Trophoblast cell (in vitro differentiated cells and primary cell): ENCODE results near the gene S100Z.
"Not testable (repeated sequence)": the region's sequence is repeated elsewhere in the genome, so short reads cannot be mapped to it uniquely, and the experiment has no call there.

Experiments used
- DNase-seq, 2 donors: peaks; one replicate each; pipeline ENCODE4 v3.0.0-alpha.2; 2016
- H2AFZ ChIP-seq: 2 replicates; pipeline ENCODE4 v1.6.1; 2013; ENCODE audit warnings: low read length, moderate library complexity, mild to moderate bottlenecking; ENCODE audit not compliant: insufficient read depth, poor library complexity
- H2AK5ac ChIP-seq: 2 replicates; pipeline ENCODE4 v1.6.1; 2013; ENCODE audit warnings: mild to moderate bottlenecking, low read length
- H2BK120ac ChIP-seq: 2 replicates; pipeline ENCODE4 v1.6.1; 2013; ENCODE audit warnings: low read length, mild to moderate bottlenecking, moderate library complexity; ENCODE audit not compliant: insufficient read depth, poor library complexity
- H2BK12ac ChIP-seq: 2 replicates; pipeline ENCODE4 v1.6.1; 2013; ENCODE audit warnings: mild to moderate bottlenecking, low read length, moderate library complexity
- H2BK5ac ChIP-seq: 2 replicates; pipeline ENCODE4 v1.6.1; 2013; ENCODE audit warnings: low read length, low read depth, moderate library complexity, mild to moderate bottlenecking; ENCODE audit not compliant: poor library complexity
- H3K14ac ChIP-seq: 2 replicates; pipeline ENCODE4 v1.6.1; 2013; ENCODE audit warnings: mild to moderate bottlenecking, low read length
- H3K18ac ChIP-seq: 2 replicates; pipeline ENCODE4 v1.6.1; 2013; ENCODE audit warnings: mild to moderate bottlenecking, low read length
- H3K23ac ChIP-seq: 2 replicates; pipeline ENCODE4 v1.6.1; 2013; ENCODE audit warnings: low read length
- H3K27ac ChIP-seq: 2 replicates; pipeline ENCODE4 v1.5.1; 2013; ENCODE audit warnings: low read depth, mild to moderate bottlenecking, inconsistent platforms, low read length, moderate library complexity
- H3K27me3 ChIP-seq: 2 replicates; pipeline ENCODE4 v1.6.1; 2013; ENCODE audit warnings: inconsistent platforms, mild to moderate bottlenecking, low read length, moderate library complexity; ENCODE audit not compliant: insufficient read depth
- H3K36me3 ChIP-seq, 2 experiments: 1 replicate in 1 of 2; 2 replicates in 1 of 2; pipeline ENCODE4 v1.6.1; 2013; ENCODE audit warnings: low read length in 2 of 2, mild to moderate bottlenecking in 2 of 2, moderate library complexity in 1 of 2; ENCODE audit not compliant: insufficient read depth in 2 of 2, control insufficient read depth in 1 of 2
- H3K4ac ChIP-seq: 2 replicates; pipeline ENCODE4 v1.6.1; 2013; ENCODE audit warnings: low read depth, mild to moderate bottlenecking, low read length, moderate library complexity
- H3K4me1 ChIP-seq, 2 experiments: 1 replicate in 1 of 2; 2 replicates in 1 of 2; pipeline ENCODE4 v1.6.1; 2013; ENCODE audit warnings: low read length in 2 of 2, mild to moderate bottlenecking in 2 of 2, moderate library complexity in 1 of 2; ENCODE audit not compliant: insufficient read depth in 2 of 2, control insufficient read depth in 1 of 2
- H3K4me2 ChIP-seq: 2 replicates; pipeline ENCODE4 v1.6.1; 2013; ENCODE audit warnings: inconsistent platforms, mild to moderate bottlenecking, low read length, moderate library complexity
- H3K4me3 ChIP-seq: 2 replicates; pipeline ENCODE4 v1.5.1; 2013; ENCODE audit warnings: mild to moderate bottlenecking, low read depth, low read length, inconsistent platforms
- H3K79me1 ChIP-seq: one replicate; pipeline ENCODE4 v1.6.1; 2013; ENCODE audit warnings: low read length
- H3K79me2 ChIP-seq: 2 replicates; pipeline ENCODE4 v1.6.1; 2013; ENCODE audit warnings: low read length, mild to moderate bottlenecking; ENCODE audit not compliant: control insufficient read depth, insufficient read depth, poor library complexity
- H3K9ac ChIP-seq: 2 replicates; pipeline ENCODE4 v1.6.1; 2013; ENCODE audit warnings: mild to moderate bottlenecking, low read length
- H3K9me3 ChIP-seq: 2 replicates; pipeline ENCODE4 v1.6.1; 2013; ENCODE audit warnings: low read depth, mild to moderate bottlenecking, control low read depth, inconsistent platforms, low read length; ENCODE audit not compliant: insufficient read depth
- H4K12ac ChIP-seq: 2 replicates; pipeline ENCODE4 v1.6.1; 2013; ENCODE audit warnings: low read depth, mild to moderate bottlenecking, low read length, moderate library complexity
- H4K8ac ChIP-seq: 2 replicates; pipeline ENCODE4 v1.6.1; 2013; ENCODE audit warnings: low read depth, mild to moderate bottlenecking, low read length, moderate library complexity
- H4K91ac ChIP-seq: one replicate; pipeline ENCODE4 v1.6.1; 2013; ENCODE audit warnings: low read depth, mild to moderate bottlenecking, low read length, moderate library complexity
- WGBS: extraction: QIAGEN DNeasy Blood & Tissue Kit; methylation state at CpG from one replicate; pipeline ENCODE4 v1.1.7; 2013; ENCODE audit warnings: missing lambda C conversion rate; ENCODE audit not compliant: insufficient read length, insufficient coverage; ENCODE audit errors: extremely low coverage; 5-methylcytosine and 5-hydroxymethylcytosine counted together

S100Z gene

GRCh38 chr5:76852772-76853171, 3.0 kb downstream of the S100Z start:
- Histone ChIP-seq H4K8ac (no peak overlapping the region), H2AFZ (no peak overlapping the region), H3K79me1 (peaks cover 2% of the 10 kb centered on the region), H4K91ac (no peak overlapping the region), H3K18ac (no peak overlapping the region), H3K27ac (no peak overlapping the region), H3K9ac (no peak overlapping the region), H2BK5ac (no peak overlapping the region), H3K14ac (no peak overlapping the region), H3K36me3 (no peaks in the 10 kb centered on the region), H2AK5ac (no peak overlapping the region), H3K79me2 (no peaks in the 10 kb centered on the region), H3K27me3 (no peaks in the 10 kb centered on the region), H3K4me2 (no peak overlapping the region), H2BK120ac (no peak overlapping the region), H3K4ac (no peak overlapping the region), H4K12ac (no peak overlapping the region), H2BK12ac (no peak overlapping the region), H3K9me3 (peaks cover 2% of the 10 kb centered on the region), H3K4me3 (no peak overlapping the region), H3K23ac (no peak overlapping the region), H3K4me1 (peaks cover 6 to 7% of the 10 kb centered on the region in 2 experiments)
- peak in 1 of 2 donors; percentile 39 for DNase-seq
- no CpG with 5 or more reads among the region's 2 CpGs for WGBS

GRCh38 chr5:76853741-76854140, 3.9 kb downstream of the S100Z start:
- not testable (repeated sequence) for H3K79me1 ChIP-seq, H3K79me2 ChIP-seq, H4K91ac ChIP-seq, H2AFZ ChIP-seq, H3K9me3 ChIP-seq, H2BK5ac ChIP-seq, H3K27me3 ChIP-seq, H4K8ac ChIP-seq, H3K27ac ChIP-seq, H3K14ac ChIP-seq, H2BK12ac ChIP-seq, H3K23ac ChIP-seq, H2AK5ac ChIP-seq, H3K4ac ChIP-seq, H3K9ac ChIP-seq, H3K4me2 ChIP-seq, H3K18ac ChIP-seq, H3K4me3 ChIP-seq, H3K4me1 ChIP-seq, H2BK120ac ChIP-seq, H3K36me3 ChIP-seq, H4K12ac ChIP-seq, DNase-seq
- WGBS = no CpG with 5 or more reads among the region's 3 CpGs

- no peak for DNase-seq
- Histone ChIP-seq H3K4me3 (no peak overlapping the region), H3K36me3 (no peaks in the 10 kb centered on the region), H2BK120ac (no peak overlapping the region), H3K27ac (no peak overlapping the region), H3K4me2 (no peak overlapping the region), H2BK12ac (no peak overlapping the region), H4K8ac (no peak overlapping the region), H3K23ac (no peak overlapping the region), H4K91ac (no peak overlapping the region), H3K9me3 (peaks cover 2% of the 10 kb centered on the region), H3K4ac (no peak overlapping the region), H4K12ac (no peak overlapping the region), H3K4me1 (peaks cover 6 to 7% of the 10 kb centered on the region in 2 experiments), H3K14ac (no peak overlapping the region), H3K9ac (no peak overlapping the region), H2AFZ (no peak overlapping the region), H3K18ac (no peak overlapping the region), H3K79me2 (no peaks in the 10 kb centered on the region), H3K27me3 (no peaks in the 10 kb centered on the region), H2BK5ac (no peak overlapping the region), H3K79me1 (peaks cover 2% of the 10 kb centered on the region), H2AK5ac (no peak overlapping the region)
Measured at GRCh38 chr5:76854644-76855043, 4.8 kb downstream of the S100Z start.

- H3K79me1 ChIP-seq, H2BK120ac ChIP-seq, H3K4me1 ChIP-seq, H3K18ac ChIP-seq, H3K27ac ChIP-seq, H3K27me3 ChIP-seq, H4K91ac ChIP-seq, H2AFZ ChIP-seq, H3K79me2 ChIP-seq, H3K9ac ChIP-seq, H3K14ac ChIP-seq, H3K4me3 ChIP-seq, H4K8ac ChIP-seq, H4K12ac ChIP-seq, H2BK5ac ChIP-seq, H2BK12ac ChIP-seq, DNase-seq, H3K23ac ChIP-seq, H3K36me3 ChIP-seq, H2AK5ac ChIP-seq, H3K9me3 ChIP-seq, H3K4me2 ChIP-seq, H3K4ac ChIP-seq: not testable (repeated sequence)
Measured at GRCh38 chr5:76855501-76855900, 5.7 kb downstream of the S100Z start.

- WGBS = no CpG with 5 or more reads among the region's 3 CpGs
- Histone ChIP-seq H3K79me1 (no peaks in the 10 kb centered on the region), H3K27me3 (no peaks in the 10 kb centered on the region), H3K27ac (no peak overlapping the region), H3K79me2 (no peaks in the 10 kb centered on the region), H2BK5ac (no peak overlapping the region), H3K4me3 (no peak overlapping the region), H3K9ac (no peak overlapping the region), H2AFZ (no peak overlapping the region), H3K14ac (no peak overlapping the region), H3K9me3 (peaks cover 2% of the 10 kb centered on the region), H3K23ac (no peak overlapping the region), H2AK5ac (no peak overlapping the region), H3K4ac (no peak overlapping the region), H3K4me1 (no peaks in the 10 kb centered on the region), H3K4me2 (no peak overlapping the region), H4K8ac (no peak overlapping the region), H3K36me3 (no peaks in the 10 kb centered on the region), H4K12ac (no peak overlapping the region), H3K18ac (no peak overlapping the region), H2BK12ac (no peak overlapping the region), H4K91ac (no peak overlapping the region), H2BK120ac (no peak overlapping the region)
- no peak for DNase-seq
Measured at GRCh38 chr5:76855961-76856360, 6.1 kb downstream of the S100Z start.
